AG04450 (cell line): Measurements from ENCODE around the gene KIFC3. TPM values are rescaled to one million over a fixed set of nuclear protein-coding genes. Genes with fewer than 3 reads are reported as not detected.
A peak's percentile ranks its signal among the peaks of the same experiment; 100 is the strongest.

ENCODE experiments used
- CTCF ChIA-PET: fragments of 300-600, 350-600 bp; formaldehyde crosslinking; extraction: SDS; loops from one replicate; lab custom pipeline; 2022; ENCODE audit warnings: antibody characterized with exemption, inconsistent platforms; lab: Charles Lee
- POLR2A ChIA-PET: fragments of 350-600 bp; formaldehyde crosslinking; extraction: SDS; loops from one replicate; lab custom pipeline; 2021; ENCODE audit warnings: antibody characterized with exemption, inconsistent platforms; lab: Yijun Ruan, JAX
- DNase-seq: peaks from one replicate; pipeline ENCODE4 v3.0.0-alpha.2; 2011; ENCODE audit warnings: low read depth, low spot score
- H3K27ac ChIP-seq: one replicate; pipeline ENCODE4 v1.5.1; 2012; ENCODE audit warnings: low read depth, low read length, control low read depth
- H3K27me3 ChIP-seq: one replicate; pipeline ENCODE4 v1.6.0; 2012; ENCODE audit warnings: low read length; ENCODE audit not compliant: control insufficient read depth, insufficient read depth
- H3K4me3 ChIP-seq: 2 replicates; pipeline ENCODE4 v1.5.1; 2011; ENCODE audit warnings: mild to moderate bottlenecking, low read depth, low read length, control low read depth
- H3K9me3 ChIP-seq: 2 replicates; pipeline ENCODE4 v1.5.1; 2012; ENCODE audit warnings: low read length; ENCODE audit not compliant: control insufficient read depth, insufficient read depth
- polyA plus RNA-seq: library from polyadenylated mRNA; depleted of rRNA; stranded (reverse); fragments of >200 nt; gene quantifications from 2 replicates; pipeline ENCODE4 v1.2.3, GENCODE V29; 2011
- TF ChIP-seq, protein P1 (sequence below): IDR thresholded peaks from 2 replicates; pipeline ENCODE4 v1.5.1; 2011; ENCODE audit warnings: low read depth, low read length, control low read depth, inconsistent platforms

The KIFC3 gene
- polyA plus RNA-seq, 1 experiment, result 24.4 TPM

GRCh38 chr16:57828272-57829161, 26.2 kb upstream of the KIFC3 start:
- TF ChIP-seq, protein P1, sequence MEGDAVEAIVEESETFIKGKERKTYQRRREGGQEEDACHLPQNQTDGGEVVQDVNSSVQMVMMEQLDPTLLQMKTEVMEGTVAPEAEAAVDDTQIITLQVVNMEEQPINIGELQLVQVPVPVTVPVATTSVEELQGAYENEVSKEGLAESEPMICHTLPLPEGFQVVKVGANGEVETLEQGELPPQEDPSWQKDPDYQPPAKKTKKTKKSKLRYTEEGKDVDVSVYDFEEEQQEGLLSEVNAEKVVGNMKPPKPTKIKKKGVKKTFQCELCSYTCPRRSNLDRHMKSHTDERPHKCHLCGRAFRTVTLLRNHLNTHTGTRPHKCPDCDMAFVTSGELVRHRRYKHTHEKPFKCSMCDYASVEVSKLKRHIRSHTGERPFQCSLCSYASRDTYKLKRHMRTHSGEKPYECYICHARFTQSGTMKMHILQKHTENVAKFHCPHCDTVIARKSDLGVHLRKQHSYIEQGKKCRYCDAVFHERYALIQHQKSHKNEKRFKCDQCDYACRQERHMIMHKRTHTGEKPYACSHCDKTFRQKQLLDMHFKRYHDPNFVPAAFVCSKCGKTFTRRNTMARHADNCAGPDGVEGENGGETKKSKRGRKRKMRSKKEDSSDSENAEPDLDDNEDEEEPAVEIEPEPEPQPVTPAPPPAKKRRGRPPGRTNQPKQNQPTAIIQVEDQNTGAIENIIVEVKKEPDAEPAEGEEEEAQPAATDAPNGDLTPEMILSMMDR, result 0 out of 2 replicates have a peak, but pooled peaks have one; percentile 17
- H3K4me3 ChIP-seq, result no peak overlapping the region
- H3K27me3 ChIP-seq, result peaks cover 29% of the 10 kb centered on the region
- H3K27ac ChIP-seq, result no peak overlapping the region
- POLR2A ChIA-PET, result no interaction called here
- H3K9me3 ChIP-seq, result no peaks in the 10 kb centered on the region
- DNase-seq, result no peak
- CTCF ChIA-PET, result no interaction called here

DNA sequence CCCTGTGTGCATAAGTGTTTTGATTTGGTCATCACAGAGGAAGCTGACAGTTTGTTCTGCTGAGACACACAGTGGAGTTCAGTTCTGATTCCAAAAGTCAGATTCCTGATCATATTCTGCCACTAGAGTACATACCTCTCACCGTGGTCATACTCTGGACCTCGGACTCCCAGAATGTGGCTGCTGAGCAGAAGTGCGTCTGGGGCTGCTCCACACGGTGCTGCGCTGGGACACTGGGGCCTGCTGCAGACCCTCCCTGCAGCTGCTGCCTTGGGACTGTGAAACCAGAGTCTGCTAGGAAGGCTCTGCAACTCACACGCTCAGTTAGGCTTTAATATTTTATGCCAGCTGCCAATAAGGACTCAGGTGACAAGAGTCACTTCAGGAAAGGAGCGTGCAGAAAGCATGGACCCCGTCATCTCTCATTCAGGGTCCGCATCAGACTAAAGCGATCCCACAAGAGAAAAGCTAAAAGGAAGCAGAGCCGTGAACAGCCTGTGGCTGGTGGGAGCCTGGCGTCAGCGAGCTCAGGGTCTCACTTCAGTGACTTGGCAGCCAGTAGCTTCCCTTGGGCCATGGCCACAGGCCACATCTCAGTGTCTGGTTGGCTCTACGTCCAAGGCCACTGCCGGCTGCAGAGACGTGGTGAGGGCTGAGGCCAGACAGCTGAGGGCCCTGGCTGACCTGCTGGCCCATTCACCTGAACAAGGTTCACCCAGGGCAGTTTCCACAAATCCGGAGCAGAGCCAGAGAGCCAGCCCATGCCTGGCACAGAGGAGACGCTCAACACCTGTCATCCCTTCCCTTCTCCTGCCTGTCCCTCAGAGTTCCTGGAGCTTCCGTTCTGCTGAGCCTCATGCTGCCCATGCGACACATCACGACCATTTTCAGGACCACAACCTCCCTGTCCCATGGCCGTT, 24.7 kb upstream of the KIFC3 start:
- POLR2A ChIA-PET, result interaction anchor here (0.5 kb wide), 1 partner anchor 19 kb away, joined by 5 read pairs; no protein-coding TSS in a partner anchor
- Histone ChIP-seq H3K27ac (no peak overlapping the region), H3K4me3 (no peak overlapping the region), H3K9me3 (no peaks in the 10 kb centered on the region), H3K27me3 (peaks cover 31% of the 10 kb centered on the region)
- CTCF ChIA-PET, result no interaction called here
- TF ChIP-seq, protein P1, result no peak
- DNase-seq, result no peak

- TF ChIP-seq, protein P1, result no peak
- ChIA-PET POLR2A (interaction anchor here (0.5 kb wide), 1 partner anchor 18 kb away, joined by 5 read pairs; no protein-coding TSS in a partner anchor), CTCF (no interaction called here)
- DNase-seq, result no peak
- no peaks in the 10 kb centered on the region for H3K9me3 ChIP-seq
- peaks cover 33% of the 10 kb centered on the region for H3K27me3 ChIP-seq
- H3K4me3 ChIP-seq, result no peak overlapping the region
- no peak overlapping the region for H3K27ac ChIP-seq
Observed at GRCh38 chr16:57826052-57826451, 23.8 kb upstream of the KIFC3 start.

GRCh38 chr16:57825298-57826044, 23.2 kb upstream of the KIFC3 start:
- TF ChIP-seq, protein P1, result no peak
- Histone ChIP-seq H3K9me3 (no peaks in the 10 kb centered on the region), H3K4me3 (no peak overlapping the region), H3K27ac (no peak overlapping the region), H3K27me3 (peaks cover 29% of the 10 kb centered on the region)
- no peak for DNase-seq
- POLR2A ChIA-PET, result no interaction called here
- CTCF ChIA-PET, result no interaction called here
